HG02642 (cell line): ENCODE measurements around the gene CAPN2.

Experiments used
- ATAC-seq: cut with Tn5 transposase; IDR thresholded peaks from one replicate; pipeline ENCODE4 v1.9.1; 2021; ENCODE audit warnings: mild to moderate bottlenecking; ENCODE audit not compliant: unreplicated experiment, poor library complexity

Gene CAPN2

GRCh38 chr1:223819730-223820514, 107.6 kb downstream of the CAPN2 start:
- no peak for ATAC-seq

GRCh38 chr1:223820515-223820858, 108.1 kb downstream of the CAPN2 start:
- no peak for ATAC-seq

- no peak for ATAC-seq
Measured at GRCh38 chr1:223820971-223821370, 108.6 kb downstream of the CAPN2 start.

DNA sequence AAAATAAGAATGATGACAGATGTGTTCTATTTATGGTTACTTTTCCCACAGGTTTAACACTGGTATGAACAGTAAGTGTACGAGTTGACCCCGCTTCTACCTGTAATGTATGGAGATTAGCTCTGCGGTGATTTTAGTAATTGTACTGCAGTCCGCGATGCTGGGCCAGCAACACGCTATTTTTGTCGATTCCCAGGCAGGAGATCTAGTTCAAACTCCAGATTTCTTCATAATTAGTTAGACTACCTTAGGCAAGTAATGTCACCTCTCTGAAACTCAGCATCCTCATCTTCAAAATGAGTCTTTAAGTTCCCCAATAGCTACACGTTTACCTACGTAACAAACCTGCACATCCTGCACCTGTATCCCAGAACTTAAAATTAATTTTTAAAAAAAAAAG, 111.9 kb downstream of the CAPN2 start:
- ATAC-seq: no peak

- ATAC-seq: no peak
Measured at GRCh38 chr1:223824712-223825111, 112.4 kb downstream of the CAPN2 start.
